GM12878 (cell line): ENCODE results near the gene FBLN1. TPM values are rescaled to one million over a fixed set of nuclear protein-coding genes. Genes with fewer than 3 reads are reported as not detected.

Experiments used
- ATAC-seq: fragments of 200-7000 bp; cut with Tn5 transposase; 3 replicates; pipeline ENCODE4 v1.9.1; 2020; ENCODE audit warnings: mild to moderate bottlenecking, moderate library complexity
- BruUV-seq: library from RNA; stranded (reverse); fragments of 400-500 nt; replicated peaks from 2 replicates; lab custom pipeline; 2021; lab: Mats Ljungman, UMichigan
- CTCF ChIA-PET: fragments of 300-600 bp; sonication (Branson Sonifier 250); formaldehyde crosslinking; extraction: SDS; loops from one replicate; lab custom pipeline; 2021; ENCODE audit warnings: inconsistent platforms; lab: Yijun Ruan, JAX
- POLR2A ChIA-PET: fragments of 350-600 bp; formaldehyde crosslinking; extraction: SDS; loops from one replicate; lab custom pipeline; 2021; ENCODE audit warnings: inconsistent platforms; lab: Charles Lee
- RAD21 ChIA-PET: fragments of 300-600 bp; sonication (Branson Sonifier 250); formaldehyde crosslinking; loops from one replicate; lab custom pipeline; 2023; ENCODE audit warnings: antibody characterized with exemption; ENCODE audit not compliant: unreplicated experiment; lab: Charles Lee
- SMC1A ChIA-PET: fragments of 300-600 bp; sonication (Branson Sonifier 250); formaldehyde crosslinking; loops from one replicate; lab custom pipeline; 2023; ENCODE audit not compliant: unreplicated experiment, uncharacterized antibody; lab: Charles Lee
- DNase-seq: peaks from one replicate; pipeline ENCODE4 v3.0.0-alpha.2; 2011; ENCODE audit warnings: low read depth, low spot score
- FAIRE-seq: peaks from 3 replicates; lab custom pipeline; 2011; peaks lifted over from hg19 to GRCh38; lab: Jason Lieb, UNC
- H2AFZ ChIP-seq: 2 replicates; pipeline ENCODE4 v1.6.0; 2011; ENCODE audit warnings: low read depth, low read length, control low read depth; ENCODE audit not compliant: control insufficient read depth
- H3K27ac ChIP-seq: 2 replicates; pipeline ENCODE4 v1.5.1; 2011; ENCODE audit warnings: control low read depth; ENCODE audit not compliant: control insufficient read depth, insufficient read depth
- H3K27me3 ChIP-seq, 2 experiments: replicated peaks in 1 of 2; 2 replicates each; pipeline versions ENCODE4 v1.6.0 to v1.6.1; 2011; ENCODE audit warnings: low read length in 1 of 2; ENCODE audit not compliant: control insufficient read depth in 2 of 2, insufficient read depth in 2 of 2
- H3K36me3 ChIP-seq, 2 experiments: 2 replicates each; pipeline ENCODE4 v1.5.1; 2011; ENCODE audit warnings: low read length in 1 of 2; ENCODE audit not compliant: control insufficient read depth in 2 of 2, insufficient read depth in 2 of 2
- H3K4me1 ChIP-seq: 2 replicates; pipeline ENCODE4 v1.6.1; 2011; ENCODE audit warnings: mild to moderate bottlenecking, low read length, moderate library complexity, mixed read lengths; ENCODE audit not compliant: control insufficient read depth, insufficient read depth
- H3K4me2 ChIP-seq: 2 replicates; pipeline ENCODE4 v1.6.0; 2011; ENCODE audit warnings: control low read depth; ENCODE audit not compliant: control insufficient read depth, insufficient read depth
- H3K4me3 ChIP-seq: fragments of 200-600 bp; sonication (generic); 2 replicates; pipeline ENCODE4 v1.5.1; 2016
- H3K79me2 ChIP-seq: 2 replicates; pipeline ENCODE4 v1.6.0; 2011; ENCODE audit warnings: low read length; ENCODE audit not compliant: control insufficient read depth, insufficient read depth
- H3K9ac ChIP-seq: 2 replicates; pipeline ENCODE4 v1.8.0; 2011; ENCODE audit warnings: low read length, control low read depth, mixed read lengths; ENCODE audit not compliant: control insufficient read depth, insufficient read depth
- H3K9me3 ChIP-seq: replicated peaks from 3 replicates; pipeline ENCODE4 v1.5.1; 2011; ENCODE audit warnings: mild to moderate bottlenecking, low read length; ENCODE audit not compliant: control insufficient read depth, insufficient read depth
- H4K20me1 ChIP-seq: 2 replicates; pipeline ENCODE4 v1.6.0; 2011; ENCODE audit not compliant: control insufficient read depth, insufficient read depth
- BRCA1 ChIP-seq: IDR thresholded peaks from 2 replicates; pipeline ENCODE4 v1.6.1; 2011; ENCODE audit warnings: low read depth, low read length, improper control_type of control experiment
- EGR1 ChIP-seq, 2 experiments: IDR thresholded peaks; 1 replicate in 1 of 2; 2 replicates in 1 of 2; pipeline ENCODE4 v1.6.1; 2011 to 2012; ENCODE audit warnings: low read depth in 2 of 2, low read length in 2 of 2, borderline replicate concordance in 1 of 2, mild to moderate bottlenecking in 1 of 2, moderate library complexity in 1 of 2
- NBN ChIP-seq: fragments of 450-650 bp; IDR thresholded peaks from 2 replicates; pipeline ENCODE4 v1.6.1; 2016
- NFYB ChIP-seq: IDR thresholded peaks from 2 replicates; pipeline ENCODE4 v1.6.1; 2011; ENCODE audit warnings: low read depth, mild to moderate bottlenecking, low read length, improper control_type of control experiment, moderate library complexity; ENCODE audit not compliant: insufficient read depth
- ZNF622 ChIP-seq: fragments of 450-650 bp; IDR thresholded peaks from 2 replicates; pipeline ENCODE4 v1.6.1; 2017; ENCODE audit warnings: mild to moderate bottlenecking, inconsistent platforms
- WGBS: methylation state at CpG from one replicate; pipeline ENCODE4 v1.1.6; 2016; ENCODE audit warnings: low lambda C conversion rate; ENCODE audit not compliant: insufficient replicate concordance, insufficient coverage; ENCODE audit errors: missing lambda C conversion rate; 5-methylcytosine and 5-hydroxymethylcytosine counted together
- in situ Hi-C: fragments of 300-500 bp; cut with MboI; formaldehyde crosslinking; loops from 9 replicates; pipeline ENCODE4 v1.14.3; 2018; ENCODE audit warnings: mixed read lengths
- intact Hi-C: fragments of 100-400 bp; cut with micrococcal nuclease; formaldehyde crosslinking; loops from one replicate; pipeline ENCODE4 v1.14.2; 2022; ENCODE audit not compliant: unreplicated experiment
- polyA plus RNA-seq, 11 experiments: library from polyadenylated mRNA; depleted of rRNA in 4 of 11; unstranded in 6 of 11; stranded (reverse) in 5 of 11; fragments of >200 nt; fragmentation: Nextera tagmentation in 4 of 11; fragmentation: Illumina TruSeq in 1 of 11; extraction: Ambion mirVana in 4 of 11; extraction: Trizol in 1 of 11; gene quantifications; 1 replicate in 1 of 11; 2 replicates in 10 of 11; pipeline versions ENCODE4 v1.2.1 to v1.2.3, GENCODE V29; 2011 to 2016; ENCODE audit warnings: inconsistent platforms in 2 of 11, missing spikeins in 2 of 11, low read depth in 1 of 11
- total RNA-seq, 4 experiments: library from RNA; depleted of rRNA in 3 of 4; stranded (reverse); fragments of >200 nt in 3 of 4; fragmentation: Illumina TruSeq in 1 of 4; extraction: Trizol in 1 of 4; gene quantifications; 2 replicates each; pipeline versions ENCODE4 v1.2.1 to v1.2.3, GENCODE V29; 2013 to 2021
- TF ChIP-seq, protein P1 (sequence below): IDR thresholded peaks from 2 replicates; pipeline ENCODE4 v1.6.1; 2011; ENCODE audit warnings: low read depth, low read length, improper control_type of control experiment, borderline replicate concordance
- TF ChIP-seq, protein P2 (sequence below): IDR thresholded peaks from 2 replicates; pipeline ENCODE4 v1.6.1; 2011; ENCODE audit warnings: borderline replicate concordance, low read depth, mild to moderate bottlenecking, moderate library complexity, mixed read lengths, low read length; ENCODE audit not compliant: insufficient read depth; ENCODE audit errors: extremely low read length
- TF ChIP-seq, protein P3 (sequence below): IDR thresholded peaks from 2 replicates; pipeline ENCODE4 v1.6.1; 2012; ENCODE audit warnings: low read depth, low read length, improper control_type of control experiment

The FBLN1 gene
- total and polyA plus RNA-seq, 10 of the 15 experiments (the other 5 are each of a cell fraction or from before 2014, with no cell fraction given) = 0.20 to 0.51 TPM; not detected in 8

DNA sequence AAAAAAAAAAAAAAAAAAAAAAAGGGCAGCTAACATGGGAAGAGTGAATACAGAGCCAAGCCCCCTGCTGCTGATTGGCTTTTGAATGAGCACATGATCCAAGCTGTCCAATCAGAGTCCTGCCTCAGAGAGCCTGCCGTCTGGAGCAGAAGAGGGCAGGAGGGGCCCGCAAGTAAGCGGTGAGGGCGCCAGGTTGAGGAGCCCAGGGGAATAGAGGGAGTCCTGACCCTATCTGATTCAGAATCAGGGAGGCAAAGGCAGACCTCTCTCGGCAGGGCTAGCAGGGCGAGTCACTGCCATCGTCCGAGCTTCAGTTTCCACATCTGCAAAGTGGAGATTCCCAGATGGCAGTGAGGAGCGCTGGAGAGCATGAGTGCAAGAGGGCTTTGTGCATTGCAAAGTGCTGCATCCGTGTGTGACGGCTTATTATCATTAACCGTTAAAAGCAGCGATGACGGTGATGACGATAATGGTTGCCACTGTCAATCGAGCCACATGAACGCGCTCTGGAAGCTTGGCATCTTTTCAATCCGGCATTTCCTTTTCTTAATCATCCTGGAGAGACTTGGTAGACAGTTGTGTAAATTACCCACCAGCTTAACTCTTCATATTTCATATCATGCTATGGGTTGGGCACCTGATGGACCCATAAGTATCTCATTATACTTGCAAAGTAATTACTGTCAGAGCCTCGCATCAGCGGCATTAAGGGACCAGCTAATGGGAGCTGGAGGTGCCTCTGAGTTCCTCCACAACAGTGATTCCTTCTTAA is 100.3 kb downstream of the FBLN1 start:
- in situ Hi-C loops (no loop called here), intact Hi-C loops (no loop called here)
- no peaks in the 10 kb centered on the region for H3K79me2 ChIP-seq
- no peak overlapping the region for H3K9ac ChIP-seq
- no peaks in the 10 kb centered on the region; the same call in 1 of the 2 replicates for H4K20me1 ChIP-seq
- 0 out of 3 replicates have a peak, but pooled peaks have one; percentile 23 for ATAC-seq
- H3K4me1 ChIP-seq = no peaks in the 10 kb centered on the region
- no peak for TF ChIP-seq ZNF622
- TF ChIP-seq, protein P1, sequence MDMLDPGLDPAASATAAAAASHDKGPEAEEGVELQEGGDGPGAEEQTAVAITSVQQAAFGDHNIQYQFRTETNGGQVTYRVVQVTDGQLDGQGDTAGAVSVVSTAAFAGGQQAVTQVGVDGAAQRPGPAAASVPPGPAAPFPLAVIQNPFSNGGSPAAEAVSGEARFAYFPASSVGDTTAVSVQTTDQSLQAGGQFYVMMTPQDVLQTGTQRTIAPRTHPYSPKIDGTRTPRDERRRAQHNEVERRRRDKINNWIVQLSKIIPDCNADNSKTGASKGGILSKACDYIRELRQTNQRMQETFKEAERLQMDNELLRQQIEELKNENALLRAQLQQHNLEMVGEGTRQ = no peak
- no peak for TF ChIP-seq EGR1 (IDR thresholded peaks at IDR 0.05; ENCODE audit: borderline replicate concordance in 1 of 2, low read depth in 2 of 2, low read length in 2 of 2)
- TF ChIP-seq NFYB = peak; percentile 61; the same call in 1 of the 2 replicates
- TF ChIP-seq, protein P2, sequence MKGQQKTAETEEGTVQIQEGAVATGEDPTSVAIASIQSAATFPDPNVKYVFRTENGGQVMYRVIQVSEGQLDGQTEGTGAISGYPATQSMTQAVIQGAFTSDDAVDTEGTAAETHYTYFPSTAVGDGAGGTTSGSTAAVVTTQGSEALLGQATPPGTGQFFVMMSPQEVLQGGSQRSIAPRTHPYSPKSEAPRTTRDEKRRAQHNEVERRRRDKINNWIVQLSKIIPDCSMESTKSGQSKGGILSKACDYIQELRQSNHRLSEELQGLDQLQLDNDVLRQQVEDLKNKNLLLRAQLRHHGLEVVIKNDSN = peak; percentile 42
- TF ChIP-seq, protein P3, sequence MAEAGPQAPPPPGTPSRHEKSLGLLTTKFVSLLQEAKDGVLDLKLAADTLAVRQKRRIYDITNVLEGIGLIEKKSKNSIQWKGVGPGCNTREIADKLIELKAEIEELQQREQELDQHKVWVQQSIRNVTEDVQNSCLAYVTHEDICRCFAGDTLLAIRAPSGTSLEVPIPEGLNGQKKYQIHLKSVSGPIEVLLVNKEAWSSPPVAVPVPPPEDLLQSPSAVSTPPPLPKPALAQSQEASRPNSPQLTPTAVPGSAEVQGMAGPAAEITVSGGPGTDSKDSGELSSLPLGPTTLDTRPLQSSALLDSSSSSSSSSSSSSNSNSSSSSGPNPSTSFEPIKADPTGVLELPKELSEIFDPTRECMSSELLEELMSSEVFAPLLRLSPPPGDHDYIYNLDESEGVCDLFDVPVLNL = no peak
- TF ChIP-seq BRCA1 = no peak
- no peak for TF ChIP-seq NBN
- BruUV-seq = no TSS peak
- WGBS = 61% methylated on average over 21 of the region's 21 CpGs
- peaks cover 0 to 2% of the 10 kb centered on the region in 2 experiments; a peak in 1 of 4 replicates for H3K27me3 ChIP-seq
- ChIA-PET CTCF (no interaction called here), SMC1A (no interaction called here), RAD21 (no interaction called here), POLR2A (no interaction called here)
- H3K9me3 ChIP-seq = no peaks in the 10 kb centered on the region
- no peak overlapping the region for H3K4me2 ChIP-seq
- no peak for DNase-seq
- no peak for FAIRE-seq
- H3K27ac ChIP-seq = no peak overlapping the region
- H3K4me3 ChIP-seq = no peak overlapping the region
- no peaks in the 10 kb centered on the region for H3K36me3 ChIP-seq
- no peak overlapping the region for H2AFZ ChIP-seq
